Measurements from ENCODE around the gene C1orf116.
A peak's percentile ranks its signal among the peaks of the same experiment; 100 is the strongest.

The C1orf116 gene

GRCh38 chr1:207000651-207001291, 31.8 kb downstream of the C1orf116 start:
- DNase-seq (ENCODE audit: low read depth in 2 of 3, low spot score in 2 of 3): no peak

GRCh38 chr1:206998816-206999215, 33.7 kb downstream of the C1orf116 start:
- DNase-seq (ENCODE audit: low read depth in 2 of 3, low spot score in 2 of 3): no peak

GRCh38 chr1:206992790-206993189, 39.8 kb downstream of the C1orf116 start:
- DNase-seq (ENCODE audit: low read depth in 2 of 3, low spot score in 2 of 3): no peak

- no peak for DNase-seq (ENCODE audit: low read depth in 2 of 3, low spot score in 2 of 3)
Measured at GRCh38 chr1:206987873-206988272, 44.7 kb downstream of the C1orf116 start.

GRCh38 chr1:206986885-206987284, 45.7 kb downstream of the C1orf116 start:
- no peak for DNase-seq (ENCODE audit: low read depth in 2 of 3, low spot score in 2 of 3)

- DNase-seq (ENCODE audit: low read depth in 2 of 3, low spot score in 2 of 3): no peak
Measured at GRCh38 chr1:206986402-206986801, 46.2 kb downstream of the C1orf116 start.

- no peak for DNase-seq (ENCODE audit: low read depth in 2 of 3, low spot score in 2 of 3)
Measured at GRCh38 chr1:206985162-206985749, 47.3 kb downstream of the C1orf116 start.

- DNase-seq (ENCODE audit: low read depth in 2 of 3, low spot score in 2 of 3): peak in 2 of 3 experiments; percentile 12 to 18
Measured at GRCh38 chr1:206982216-206982615, 50.3 kb downstream of the C1orf116 start.

- DNase-seq (ENCODE audit: low read depth in 2 of 3, low spot score in 2 of 3): no peak
Measured at GRCh38 chr1:206979379-206980043, 53.0 kb downstream of the C1orf116 start.

GRCh38 chr1:206978259-206978658, 54.3 kb downstream of the C1orf116 start:
- DNase-seq (ENCODE audit: low read depth in 2 of 3, low spot score in 2 of 3): no peak

GRCh38 chr1:206975306-206975705, 57.2 kb downstream of the C1orf116 start:
- no peak for DNase-seq (ENCODE audit: low read depth in 2 of 3, low spot score in 2 of 3)

GRCh38 chr1:206974140-206974539, 58.4 kb downstream of the C1orf116 start:
- DNase-seq (ENCODE audit: low read depth in 2 of 3, low spot score in 2 of 3): no peak

- DNase-seq (ENCODE audit: low read depth in 2 of 3, low spot score in 2 of 3): no peak
Measured at GRCh38 chr1:206972728-206973127, 59.8 kb downstream of the C1orf116 start.

- DNase-seq (ENCODE audit: low read depth in 2 of 3, low spot score in 2 of 3): no peak
Measured at GRCh38 chr1:206971029-206971655, 61.4 kb downstream of the C1orf116 start.

GRCh38 chr1:206970446-206970845, 62.1 kb downstream of the C1orf116 start, which contains the start of gene FCAMR:
Gene FCAMR, minus strand, starts transcription at chr1:206970460. Its CDS starts 335 bp downstream, at chr1:206970125.
- no peak for DNase-seq (ENCODE audit: low read depth in 2 of 3, low spot score in 2 of 3)

GRCh38 chr1:206969090-206969489, 63.5 kb downstream of the C1orf116 start:
- no peak for DNase-seq (ENCODE audit: low read depth in 2 of 3, low spot score in 2 of 3)
